HG03196 (cell line): Measurements from ENCODE around the gene PCDHGB3.
A peak's percentile ranks its signal among the peaks of the same experiment; 100 is the strongest.
"Not testable (repeated sequence)": the region's sequence is repeated elsewhere in the genome, so short reads cannot be mapped to it uniquely, and the experiment has no call there.

ENCODE experiments used
- ATAC-seq: cut with Tn5 transposase; IDR thresholded peaks from one replicate; pipeline ENCODE4 v1.9.1; 2021; ENCODE audit not compliant: unreplicated experiment

The PCDHGB3 gene

GRCh38 chr5:141369994-141370848 lies at the start of gene PCDHGB3:
Gene PCDHGB3, plus strand, starts transcription at chr5:141370242. Its CDS starts 153 bp downstream, at chr5:141370395.
- ATAC-seq, result peak; percentile 69

GRCh38 chr5:141322261-141322660 lies 47.8 kb upstream of the PCDHGB3 start:
- no peak for ATAC-seq

DNA sequence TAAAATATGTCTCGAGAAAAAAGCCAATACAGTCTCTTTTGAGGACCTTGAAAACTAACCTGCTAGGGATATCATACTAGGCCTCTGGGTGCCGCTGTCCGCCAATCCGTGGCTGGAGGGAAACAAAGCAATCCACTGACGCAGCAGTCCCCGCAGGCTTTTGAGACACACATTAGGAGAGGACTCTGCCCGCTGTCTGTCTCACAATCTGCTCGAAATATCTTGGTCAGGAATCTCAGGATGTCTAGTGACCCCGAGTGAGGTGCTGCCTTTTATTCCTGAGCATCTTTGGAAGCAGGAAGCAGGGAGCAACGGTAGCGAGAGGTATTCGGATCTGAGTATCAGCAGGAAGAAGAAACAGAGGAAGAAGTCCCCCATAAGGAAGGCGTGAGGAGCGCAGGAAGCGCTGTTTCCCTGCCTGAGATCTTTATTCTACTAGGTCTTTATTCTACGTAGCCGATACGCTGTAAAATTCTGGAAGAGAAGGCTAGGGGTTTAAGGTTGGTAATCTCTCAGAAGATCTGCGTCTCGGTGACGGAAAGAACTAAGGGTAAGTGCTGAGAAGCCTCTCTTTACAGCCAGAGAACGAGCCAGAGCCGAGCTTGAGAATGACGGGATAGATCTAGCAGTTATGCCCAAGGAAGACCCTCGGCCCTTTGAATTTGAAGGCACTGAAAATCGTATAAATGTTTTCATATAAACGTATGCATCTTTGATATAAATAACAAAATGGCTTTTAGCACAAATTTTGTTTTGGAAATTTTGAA lies 43.8 kb upstream of the PCDHGB3 start:
- no peak for ATAC-seq

DNA sequence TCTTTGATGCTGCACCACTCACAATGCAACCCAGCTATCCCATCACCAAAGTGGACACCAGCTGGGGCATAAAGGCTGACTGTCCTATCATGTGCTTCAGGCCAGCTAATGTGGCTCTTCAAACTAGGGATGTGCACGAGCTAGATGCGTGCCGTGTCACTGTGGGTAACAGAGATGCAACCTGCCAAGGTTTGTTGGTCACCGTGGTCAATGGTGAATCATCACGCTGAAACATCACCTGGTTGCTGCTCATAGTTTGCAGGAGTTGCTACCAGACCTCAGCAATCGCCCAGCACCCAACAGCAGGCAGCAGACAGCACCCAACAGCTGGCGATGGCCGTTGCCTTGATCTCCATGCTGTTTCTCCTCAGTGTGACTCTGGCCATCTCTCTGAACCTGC lies 41.8 kb upstream of the PCDHGB3 start:
- ATAC-seq, result no peak

DNA sequence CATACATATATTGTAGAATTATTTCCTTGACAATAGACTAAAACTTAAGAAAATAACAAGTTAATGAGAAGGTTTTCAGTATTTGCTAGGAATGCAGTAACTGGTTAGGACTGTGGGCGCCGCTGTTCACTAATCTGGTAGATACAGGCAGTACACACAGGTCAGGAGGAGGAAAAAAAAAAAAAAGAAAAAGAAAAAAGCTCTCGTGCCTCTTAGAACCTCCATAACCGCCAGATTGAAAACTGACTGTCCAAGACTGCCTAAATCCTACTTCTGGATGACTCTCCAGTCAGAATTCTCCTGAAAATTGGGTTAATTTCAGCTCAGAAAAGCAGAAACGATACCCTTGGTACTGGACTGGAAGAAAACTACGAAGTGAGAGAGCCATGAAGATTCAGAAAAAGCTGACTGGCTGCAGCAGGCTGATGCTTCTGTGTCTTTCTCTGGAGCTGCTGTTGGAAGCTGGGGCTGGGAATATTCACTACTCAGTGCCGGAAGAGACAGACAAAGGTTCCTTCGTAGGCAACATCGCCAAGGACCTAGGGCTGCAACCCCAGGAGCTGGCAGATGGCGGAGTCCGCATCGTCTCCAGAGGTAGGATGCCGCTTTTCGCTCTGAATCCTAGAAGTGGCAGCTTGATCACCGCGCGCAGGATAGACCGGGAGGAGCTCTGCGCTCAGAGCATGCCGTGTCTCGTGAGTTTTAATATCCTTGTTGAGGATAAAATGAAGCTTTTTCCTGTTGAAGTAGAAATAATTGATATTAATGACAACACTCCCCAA lies 39.6 kb upstream of the PCDHGB3 start, which contains the start of gene PCDHGA1:
Gene PCDHGA1, plus strand, starts transcription at position 216 of the 782 bp plus-strand sequence.
- no peak for ATAC-seq

GRCh38 chr5:141332571-141332970 lies 37.5 kb upstream of the PCDHGB3 start:
- ATAC-seq, result not testable (repeated sequence)

DNA sequence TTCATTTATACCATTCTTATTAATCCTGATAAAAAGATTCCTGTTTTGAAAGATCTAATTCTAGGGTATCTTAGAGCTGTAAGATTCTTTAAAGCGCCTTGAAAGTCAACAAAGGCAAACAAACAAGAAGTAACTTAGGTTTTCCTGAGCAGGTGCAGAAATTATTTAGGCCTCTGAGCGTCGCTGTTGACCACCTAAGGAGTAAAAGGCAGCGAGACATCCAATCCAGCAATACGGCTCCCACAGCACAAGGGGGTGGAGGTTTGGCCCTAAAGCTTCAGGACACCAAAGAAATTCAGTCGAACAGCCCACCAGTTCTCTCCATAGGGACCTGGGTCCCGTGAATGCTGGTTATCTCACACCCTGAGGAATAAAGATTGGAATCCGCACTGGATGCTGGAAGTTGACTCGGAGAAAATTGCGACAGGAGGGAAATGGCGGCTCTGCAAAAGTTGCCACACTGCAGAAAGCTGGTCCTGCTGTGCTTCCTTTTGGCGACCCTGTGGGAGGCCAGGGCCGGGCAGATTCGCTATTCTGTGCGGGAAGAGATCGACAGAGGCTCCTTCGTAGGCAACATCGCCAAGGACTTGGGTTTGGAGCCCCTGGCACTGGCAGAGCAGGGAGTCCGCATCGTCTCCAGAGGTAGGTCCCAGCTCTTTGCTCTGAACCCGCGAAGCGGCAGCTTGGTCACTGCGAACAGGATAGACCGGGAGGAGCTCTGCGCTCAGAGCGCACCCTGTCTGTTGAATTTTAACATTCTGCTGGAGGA lies 31.3 kb upstream of the PCDHGB3 start, which contains the start of gene PCDHGA2:
Gene PCDHGA2, plus strand, starts transcription at position 223 of the 769 bp plus-strand sequence.
- no peak for ATAC-seq

DNA sequence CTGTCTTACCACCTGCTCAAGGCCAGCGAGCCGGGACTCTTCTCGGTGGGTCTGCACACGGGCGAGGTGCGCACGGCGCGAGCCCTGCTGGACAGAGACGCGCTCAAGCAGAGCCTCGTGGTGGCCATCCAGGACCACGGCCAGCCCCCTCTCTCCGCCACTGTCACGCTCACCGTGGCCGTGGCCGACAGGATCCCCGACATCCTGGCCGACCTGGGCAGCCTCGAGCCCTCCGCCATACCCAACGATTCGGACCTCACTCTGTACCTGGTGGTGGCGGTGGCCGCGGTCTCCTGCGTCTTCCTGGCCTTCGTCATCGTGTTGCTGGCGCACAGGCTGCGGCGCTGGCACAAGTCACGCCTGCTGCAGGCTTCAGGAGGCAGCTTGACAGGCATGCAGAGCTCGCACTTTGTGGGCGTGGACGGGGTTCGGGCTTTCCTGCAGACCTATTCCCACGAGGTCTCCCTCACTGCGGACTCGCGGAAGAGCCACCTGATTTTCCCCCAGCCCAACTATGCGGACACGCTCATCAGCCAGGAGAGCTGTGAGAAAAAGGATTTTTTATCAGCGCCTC lies 29.2 kb upstream of the PCDHGB3 start:
- not testable (repeated sequence) for ATAC-seq

DNA sequence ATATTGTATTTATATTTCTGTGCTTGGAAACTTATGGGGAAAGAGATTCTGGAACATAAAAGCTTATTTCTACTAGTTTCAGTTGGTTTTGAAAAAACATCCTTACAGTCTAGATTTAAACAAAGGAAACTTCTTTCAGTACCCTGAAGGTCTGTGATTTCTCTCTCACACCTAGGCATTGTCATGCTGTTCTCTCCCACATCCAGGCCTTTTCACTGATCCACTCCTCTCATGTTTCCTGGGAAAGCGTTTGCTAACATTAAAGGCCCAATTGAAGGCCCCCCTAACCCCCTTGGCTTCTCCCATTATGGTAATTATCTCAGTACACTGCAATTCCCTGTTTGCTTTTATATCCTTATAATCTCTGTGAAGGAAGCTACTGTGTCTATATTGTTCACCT lies 27.3 kb upstream of the PCDHGB3 start:
- no peak for ATAC-seq

- ATAC-seq, result no peak
Measured at GRCh38 chr5:141343242-141343952, 26.6 kb upstream of the PCDHGB3 start, which contains the start of gene PCDHGA3. Gene PCDHGA3, plus strand, starts transcription at chr5:141343829. Its CDS starts 205 bp downstream, at chr5:141344034.

DNA sequence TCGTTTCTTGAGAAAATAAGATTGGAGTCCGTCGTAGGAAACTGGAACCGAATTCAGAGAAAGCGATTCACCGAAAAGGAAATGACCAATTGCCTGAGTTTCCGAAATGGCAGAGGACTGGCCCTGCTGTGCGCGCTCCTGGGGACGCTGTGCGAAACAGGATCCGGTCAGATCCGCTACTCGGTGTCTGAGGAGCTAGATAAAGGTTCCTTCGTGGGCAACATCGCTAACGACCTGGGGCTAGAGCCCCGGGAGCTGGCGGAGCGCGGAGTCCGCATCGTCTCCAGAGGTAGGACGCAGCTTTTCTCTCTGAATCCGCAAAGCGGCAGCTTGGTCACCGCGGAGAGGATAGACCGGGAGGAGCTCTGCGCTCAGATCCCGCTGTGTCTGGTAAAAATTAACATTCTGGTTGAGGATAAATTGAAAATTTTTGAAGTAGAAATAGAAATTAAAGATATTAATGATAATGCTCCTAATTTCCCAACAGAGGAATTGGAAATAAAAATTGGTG lies 26.0 kb upstream of the PCDHGB3 start:
- no peak for ATAC-seq

DNA sequence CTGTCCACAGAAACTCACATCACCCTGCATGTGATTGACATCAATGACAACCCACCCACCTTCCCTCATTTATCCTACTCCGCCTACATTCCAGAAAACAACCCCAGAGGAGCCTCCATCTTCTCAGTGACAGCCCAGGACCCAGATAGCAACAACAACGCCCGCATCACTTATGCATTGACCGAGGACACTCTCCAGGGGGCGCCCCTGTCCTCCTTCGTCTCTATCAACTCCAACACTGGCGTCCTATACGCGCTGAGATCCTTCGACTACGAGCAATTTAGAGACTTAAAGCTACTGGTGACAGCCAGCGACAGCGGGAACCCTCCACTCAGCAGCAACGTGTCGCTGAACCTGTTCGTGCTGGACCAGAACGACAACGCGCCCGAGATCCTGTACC lies 24.7 kb upstream of the PCDHGB3 start:
- no peak for ATAC-seq

DNA sequence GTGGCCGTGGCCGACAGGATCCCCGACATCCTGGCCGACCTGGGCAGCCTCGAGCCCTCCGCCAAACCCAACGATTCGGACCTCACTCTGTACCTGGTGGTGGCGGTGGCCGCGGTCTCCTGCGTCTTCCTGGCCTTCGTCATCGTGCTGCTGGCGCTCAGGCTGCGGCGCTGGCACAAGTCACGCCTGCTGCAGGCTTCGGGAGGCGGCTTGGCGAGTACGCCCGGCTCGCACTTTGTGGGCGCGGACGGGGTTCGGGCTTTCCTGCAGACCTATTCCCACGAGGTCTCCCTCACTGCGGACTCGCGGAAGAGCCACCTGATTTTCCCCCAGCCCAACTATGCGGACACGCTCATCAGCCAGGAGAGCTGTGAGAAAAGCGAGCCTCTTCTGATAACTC lies 24.0 kb upstream of the PCDHGB3 start:
- ATAC-seq, result not testable (repeated sequence)

DNA sequence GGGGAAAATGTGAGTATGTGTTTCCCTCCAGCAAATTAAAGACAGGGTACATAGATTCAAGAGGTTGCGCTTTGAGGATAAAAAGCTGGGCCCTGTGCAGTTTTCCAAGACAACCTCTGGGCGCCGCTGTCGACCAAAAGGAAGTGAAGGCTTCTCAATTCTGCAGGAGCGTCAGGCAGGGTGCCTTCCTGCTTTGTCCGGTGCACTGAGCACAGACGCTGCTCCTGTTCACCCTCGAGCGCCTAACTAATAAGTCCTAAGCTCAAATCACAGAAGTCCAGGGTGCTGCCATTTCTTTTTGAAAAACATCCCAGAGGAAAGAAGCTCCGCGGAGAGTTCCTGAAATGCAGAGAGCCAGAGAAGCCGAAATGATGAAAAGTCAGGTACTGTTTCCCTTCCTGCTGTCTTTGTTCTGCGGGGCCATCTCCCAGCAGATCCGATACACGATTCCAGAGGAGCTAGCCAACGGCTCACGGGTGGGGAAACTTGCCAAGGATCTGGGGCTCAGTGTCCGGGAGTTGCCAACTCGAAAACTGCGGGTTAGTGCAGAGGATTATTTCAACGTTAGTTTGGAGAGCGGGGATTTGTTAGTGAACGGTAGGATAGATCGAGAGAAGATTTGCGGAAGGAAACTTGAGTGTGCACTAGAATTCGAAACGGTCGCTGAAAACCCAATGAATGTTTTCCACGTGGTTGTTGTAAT lies 20.0 kb upstream of the PCDHGB3 start, which contains the start of gene PCDHGB1:
Gene PCDHGB1, plus strand, starts transcription at position 183 of the 703 bp plus-strand sequence. Its CDS starts 162 bp downstream, at position 345.
- no peak for ATAC-seq

GRCh38 chr5:141351591-141351990 lies 18.5 kb upstream of the PCDHGB3 start:
- ATAC-seq, result no peak

DNA sequence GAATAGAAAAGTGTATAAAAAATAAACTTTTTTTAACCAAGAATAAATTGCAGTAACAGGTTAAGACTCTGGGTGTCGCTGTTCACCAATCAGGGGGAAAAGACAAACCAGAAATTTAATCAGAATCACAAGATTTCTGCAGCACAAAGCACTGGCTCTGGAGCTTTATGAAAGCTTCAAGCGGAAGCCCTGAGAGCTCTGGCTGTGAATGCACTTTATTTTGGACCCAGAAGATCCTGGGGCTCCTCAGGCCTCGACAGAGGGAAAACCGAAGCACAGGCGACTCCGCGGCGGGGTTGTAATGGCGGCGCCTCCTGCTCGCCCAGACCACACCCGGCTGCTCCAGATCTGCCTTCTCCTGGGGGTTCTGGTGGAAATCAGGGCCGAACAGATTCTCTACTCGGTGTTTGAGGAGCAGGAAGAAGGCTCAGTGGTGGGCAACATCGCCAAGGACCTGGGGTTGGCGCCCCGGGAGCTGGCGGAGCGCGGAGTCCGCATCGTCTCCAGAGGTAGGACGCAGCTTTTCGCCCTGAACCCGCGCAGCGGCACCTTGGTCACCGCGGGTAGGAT lies 15.1 kb upstream of the PCDHGB3 start, which contains the start of gene PCDHGA4:
Gene PCDHGA4, plus strand, starts transcription at position 122 of the 570 bp plus-strand sequence. Its CDS starts 87 bp downstream, at position 209.
- no peak for ATAC-seq

- no peak for ATAC-seq
Measured at GRCh38 chr5:141355641-141356040, 14.4 kb upstream of the PCDHGB3 start.

- no peak for ATAC-seq
Measured at GRCh38 chr5:141356133-141356532, 13.9 kb upstream of the PCDHGB3 start.
